Activated naive CD8-positive, alpha-beta T cell treated with anti-CD3 and anti-CD28 coated beads, Interleukin-2, amount 10 ng/mL, durations not matched to agents 7 days and 5 days (primary cell): ENCODE data around the gene STAT1. TPM values are rescaled to one million over a fixed set of nuclear protein-coding genes. Genes with fewer than 3 reads are reported as not detected.

Source experiments
- ATAC-seq: fragments of 150-1000 bp; cut with Tn5 transposase; one replicate; pipeline ENCODE4 v1.10.0; 2021; ENCODE audit warnings: low read depth, moderate library complexity
- POLR2A ChIA-PET: fragments of 350-600 bp; sonication (Branson Sonifier 250); formaldehyde crosslinking; loops from one replicate; lab custom pipeline; 2021; ENCODE audit warnings: antibody characterized with exemption; lab: Charles Lee
- DNase-seq: peaks from one replicate; pipeline ENCODE4 v3.0.0; 2021
- H3K27ac Mint-ChIP-seq: one replicate; pipeline ENCODE4 v1.8.0; 2022; ENCODE audit warnings: mild to moderate bottlenecking, mixed read lengths
- H3K27me3 Mint-ChIP-seq: one replicate; pipeline ENCODE4 v1.8.0; 2022; ENCODE audit warnings: mild to moderate bottlenecking, moderate library complexity, mixed read lengths
- H3K36me3 Mint-ChIP-seq: one replicate; pipeline ENCODE4 v1.8.0; 2021; ENCODE audit warnings: mild to moderate bottlenecking, mixed read lengths
- H3K4me1 Mint-ChIP-seq: one replicate; pipeline ENCODE4 v1.8.0; 2021; ENCODE audit warnings: mixed read lengths
- H3K4me3 Mint-ChIP-seq: one replicate; pipeline ENCODE4 v1.8.0; 2022; ENCODE audit warnings: mild to moderate bottlenecking, moderate library complexity, mixed read lengths
- H3K9me3 Mint-ChIP-seq: one replicate; pipeline ENCODE4 v1.8.0; 2021; ENCODE audit warnings: mixed read lengths
- total RNA-seq, 2 experiments: library from RNA; stranded (reverse); gene quantifications; one replicate each; pipeline ENCODE4 v1.2.3, GENCODE V29; 2021

STAT1 gene
- total RNA-seq, 2 experiments from 2014 or later, result 544 to 571 TPM

DNA sequence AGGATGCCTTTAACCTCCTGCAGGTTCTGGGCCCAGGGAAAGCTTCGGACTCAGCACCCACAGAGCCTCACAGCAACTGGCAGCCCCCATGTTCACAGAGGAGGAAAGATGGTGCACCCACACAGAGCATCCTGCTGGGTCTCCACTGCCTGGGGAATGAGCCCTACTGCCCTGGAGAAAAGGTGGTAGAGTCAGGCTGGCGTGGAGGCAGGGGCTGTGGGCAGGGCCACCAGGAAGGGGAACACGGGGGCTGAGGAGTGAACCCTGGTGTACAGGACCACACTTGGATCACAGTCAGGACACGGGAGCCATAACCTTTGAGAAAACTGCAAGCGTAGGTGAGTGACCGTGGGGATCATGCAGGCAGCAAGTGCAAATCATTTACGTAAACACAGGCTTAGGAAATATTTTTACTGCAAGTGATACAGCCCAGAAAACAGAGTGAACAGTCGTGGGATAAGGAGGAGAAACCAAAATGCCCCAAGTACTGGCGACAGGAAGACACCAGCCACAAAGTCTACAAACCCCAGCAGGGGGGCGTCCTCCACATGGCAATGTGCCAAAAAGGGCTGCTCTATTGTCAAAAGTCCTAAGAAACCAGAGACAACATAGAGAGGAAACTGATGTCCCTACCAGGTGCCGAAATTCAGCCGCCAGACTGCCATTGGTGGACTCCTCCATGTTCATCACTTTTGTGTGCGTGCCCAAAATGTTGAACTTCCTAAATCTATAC, 27.6 kb downstream of the STAT1 start:
- peaks cover 73% of the 10 kb centered on the region for H3K36me3 Mint-ChIP-seq
- no peak for ATAC-seq
- POLR2A ChIA-PET, result interaction anchor here (1.0 to 2.8 kb wide), 4 partner anchors 11 to 26 kb away, joined by 3 to 12 read pairs (median 4); no protein-coding TSS in a partner anchor
- H3K27ac Mint-ChIP-seq, result peak overlapping the region; percentile 78
- no peaks in the 10 kb centered on the region for H3K9me3 Mint-ChIP-seq
- no peak for DNase-seq
- H3K27me3 Mint-ChIP-seq, result no peaks in the 10 kb centered on the region
- peaks cover 52% of the 10 kb centered on the region for H3K4me1 Mint-ChIP-seq
- H3K4me3 Mint-ChIP-seq, result no peak overlapping the region

- ATAC-seq (peak; percentile 41), DNase-seq (no peak)
- Mint-ChIP-seq H3K4me3 (peak overlapping the region; percentile 8), H3K36me3 (peaks cover 75% of the 10 kb centered on the region), H3K4me1 (peaks cover 57% of the 10 kb centered on the region), H3K27me3 (no peaks in the 10 kb centered on the region), H3K9me3 (no peaks in the 10 kb centered on the region), H3K27ac (peak overlapping the region; percentile 52)
- POLR2A ChIA-PET, result interaction anchor here (1.1 to 2.8 kb wide), 4 partner anchors 9 to 36 kb away, joined by 3 to 12 read pairs (median 4); no protein-coding TSS in a partner anchor
These were observed 29.4 kb downstream of the STAT1 start for GRCh38 chr2:190984595-190984994.

DNA sequence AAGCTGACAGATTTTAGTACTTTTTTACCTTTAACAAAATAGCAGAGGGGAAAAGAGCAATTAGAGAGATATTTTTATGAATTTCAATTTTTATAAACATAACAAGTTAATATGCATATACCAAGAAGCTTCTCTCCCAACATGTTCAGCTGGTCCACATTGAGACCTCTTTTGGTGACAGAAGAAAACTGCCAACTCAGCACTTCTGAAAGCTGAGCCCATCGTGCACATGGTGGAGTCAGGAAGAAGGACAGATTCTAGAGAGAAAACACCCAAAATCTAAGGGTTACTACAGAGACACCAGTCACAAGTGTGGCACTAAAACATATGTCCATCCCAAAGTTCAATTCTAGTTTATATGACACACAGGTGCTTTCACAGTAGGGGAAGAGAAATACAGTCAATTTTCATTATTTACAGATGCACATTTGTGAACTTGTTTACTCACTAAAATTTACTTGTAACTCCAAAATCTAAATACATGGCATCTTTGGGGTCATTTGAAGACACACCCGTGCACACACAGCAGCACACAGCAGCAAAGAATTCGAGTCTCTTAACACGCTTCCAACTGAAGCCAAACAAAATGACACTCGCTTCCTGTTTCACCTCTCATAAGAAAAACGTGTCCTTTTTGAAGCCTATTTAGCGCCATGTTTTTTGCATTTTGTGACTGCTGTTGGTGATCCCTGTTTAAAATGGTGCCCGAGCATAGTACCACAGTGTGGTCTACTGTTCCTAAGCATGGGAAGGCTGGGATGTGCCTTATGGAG, 31.5 kb downstream of the STAT1 start:
- POLR2A ChIA-PET, result interaction anchor here (1.5 to 2.0 kb wide), 3 partner anchors 20 to 31 kb away, joined by 3 to 8 read pairs (median 5); partner anchors contain the start of gene STAT1
- peaks cover 60% of the 10 kb centered on the region for H3K4me1 Mint-ChIP-seq
- H3K27ac Mint-ChIP-seq, result peak overlapping the region; percentile 62

DNA sequence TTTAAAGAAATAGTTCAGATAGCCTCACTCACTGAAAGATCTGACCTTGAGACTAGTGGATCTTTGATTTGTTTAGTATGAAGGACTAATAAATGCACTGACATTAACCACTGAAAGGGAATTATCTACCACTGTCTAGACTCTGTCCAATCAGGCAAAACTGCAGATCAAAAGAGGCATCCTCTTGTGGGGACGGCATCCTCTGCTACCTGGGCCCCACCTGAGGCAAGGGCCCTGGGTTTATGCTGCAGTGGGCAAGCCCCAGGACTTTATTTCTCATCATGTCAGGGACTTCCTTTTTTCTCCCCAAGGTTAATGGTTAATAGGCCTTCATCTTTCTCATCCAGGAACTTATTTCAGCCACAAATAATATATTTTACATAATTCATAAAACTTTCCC, 32.2 kb downstream of the STAT1 start:
- Mint-ChIP-seq H3K9me3 (no peaks in the 10 kb centered on the region), H3K4me1 (peaks cover 58% of the 10 kb centered on the region), H3K27ac (peak overlapping the region; percentile 36), H3K36me3 (peaks cover 79% of the 10 kb centered on the region), H3K4me3 (no peak overlapping the region), H3K27me3 (no peaks in the 10 kb centered on the region)
- DNase-seq, result no peak
- POLR2A ChIA-PET, result interaction anchor here (1.7 to 2.1 kb wide), 3 partner anchors 8 to 32 kb away, joined by 5 to 8 read pairs (median 7); partner anchors contain the start of gene STAT1
- no peak for ATAC-seq

More for the DNA sequence above, 31.5 kb downstream of the STAT1 start:
- ATAC-seq (no peak), DNase-seq (no peak)
- Mint-ChIP-seq H3K9me3 (no peaks in the 10 kb centered on the region), H3K27me3 (no peaks in the 10 kb centered on the region), H3K4me3 (no peak overlapping the region), H3K36me3 (peaks cover 80% of the 10 kb centered on the region)

DNA sequence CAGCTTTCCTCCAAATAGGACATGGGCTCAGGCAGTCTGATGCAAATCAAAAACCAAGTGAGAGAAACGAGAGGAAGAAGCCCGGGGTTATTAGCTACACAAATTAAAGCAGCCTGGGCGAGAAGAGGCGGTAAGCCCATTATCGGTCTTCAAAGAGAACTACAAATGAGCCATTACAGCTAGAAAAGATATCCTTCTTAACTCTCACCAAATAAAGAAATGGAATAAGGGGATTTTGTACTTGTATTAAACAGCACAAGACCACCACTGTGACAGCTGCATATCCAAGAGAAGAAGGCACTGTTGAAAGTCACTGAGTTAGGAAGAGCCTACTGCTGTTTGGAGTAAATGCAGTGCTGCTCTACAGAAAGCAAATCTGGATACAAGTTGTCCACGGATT, 32.6 kb downstream of the STAT1 start:
- DNase-seq (no peak), ATAC-seq (no peak)
- POLR2A ChIA-PET, result interaction anchor here (0.6 to 2.1 kb wide), 3 partner anchors 9 to 52 kb away, joined by 4 to 8 read pairs (median 7); partner anchors contain the start of gene STAT1
- Mint-ChIP-seq H3K9me3 (no peaks in the 10 kb centered on the region), H3K4me1 (peaks cover 57% of the 10 kb centered on the region), H3K27ac (peak overlapping the region; percentile 44), H3K36me3 (peaks cover 80% of the 10 kb centered on the region), H3K27me3 (no peaks in the 10 kb centered on the region), H3K4me3 (no peak overlapping the region)

GRCh38 chr2:190980630-190981209, 33.3 kb downstream of the STAT1 start:
- H3K9me3 Mint-ChIP-seq, result no peaks in the 10 kb centered on the region
- peaks cover 52% of the 10 kb centered on the region for H3K4me1 Mint-ChIP-seq
- DNase-seq (no peak), ATAC-seq (no peak)
- peak overlapping the region; percentile 44 for H3K27ac Mint-ChIP-seq
- no peak overlapping the region for H3K4me3 Mint-ChIP-seq
- POLR2A ChIA-PET, result interaction anchor here (0.6 to 2.1 kb wide), 2 partner anchors 9 to 51 kb away, joined by 4 to 7 read pairs; no protein-coding TSS in a partner anchor
- H3K36me3 Mint-ChIP-seq, result peaks cover 78% of the 10 kb centered on the region
- no peaks in the 10 kb centered on the region for H3K27me3 Mint-ChIP-seq

- no peak for DNase-seq
- Mint-ChIP-seq H3K36me3 (peaks cover 79% of the 10 kb centered on the region), H3K4me1 (peaks cover 48% of the 10 kb centered on the region), H3K4me3 (no peak overlapping the region), H3K27me3 (no peaks in the 10 kb centered on the region), H3K27ac (peak overlapping the region; percentile 27), H3K9me3 (no peaks in the 10 kb centered on the region)
- POLR2A ChIA-PET, result interaction anchor here (1.2 to 2.2 kb wide), 4 partner anchors 9 to 32 kb away, joined by 3 to 8 read pairs (median 6); no protein-coding TSS in a partner anchor
- no peak for ATAC-seq
These were observed 33.9 kb downstream of the STAT1 start for GRCh38 chr2:190979906-190980629.

GRCh38 chr2:190978389-190979053, 35.5 kb downstream of the STAT1 start:
- H3K36me3 Mint-ChIP-seq, result peaks cover 81% of the 10 kb centered on the region
- no peaks in the 10 kb centered on the region for H3K9me3 Mint-ChIP-seq
- POLR2A ChIA-PET, result interaction anchor here (1.1 to 2.2 kb wide), 3 partner anchors 9 to 14 kb away, joined by 3 to 8 read pairs (median 4); no protein-coding TSS in a partner anchor
- H3K27me3 Mint-ChIP-seq, result no peaks in the 10 kb centered on the region
- peaks cover 44% of the 10 kb centered on the region for H3K4me1 Mint-ChIP-seq
- H3K4me3 Mint-ChIP-seq, result no peak overlapping the region
- ATAC-seq, result no peak
- H3K27ac Mint-ChIP-seq, result peak overlapping the region; percentile 24
- no peak for DNase-seq

GRCh38 chr2:190977505-190977904, 36.5 kb downstream of the STAT1 start:
- no peaks in the 10 kb centered on the region for H3K27me3 Mint-ChIP-seq
- peaks cover 37% of the 10 kb centered on the region for H3K4me1 Mint-ChIP-seq
- POLR2A ChIA-PET, result interaction anchor here (1.0 to 1.8 kb wide), 2 partner anchors 10 to 11 kb away, joined by 4 to 10 read pairs; no protein-coding TSS in a partner anchor
- DNase-seq (no peak), ATAC-seq (no peak)
- peak overlapping the region; percentile 63 for H3K27ac Mint-ChIP-seq
- no peak overlapping the region for H3K4me3 Mint-ChIP-seq
- no peaks in the 10 kb centered on the region for H3K9me3 Mint-ChIP-seq
- peaks cover 79% of the 10 kb centered on the region for H3K36me3 Mint-ChIP-seq

- POLR2A ChIA-PET, result interaction anchor here (1.0 to 2.8 kb wide), 3 partner anchors 8 to 12 kb away, joined by 4 to 12 read pairs (median 10); no protein-coding TSS in a partner anchor
- DNase-seq, result no peak
- Mint-ChIP-seq H3K9me3 (no peaks in the 10 kb centered on the region), H3K4me3 (no peak overlapping the region), H3K36me3 (peaks cover 73% of the 10 kb centered on the region), H3K4me1 (peaks cover 34% of the 10 kb centered on the region), H3K27ac (peak overlapping the region; percentile 23), H3K27me3 (no peaks in the 10 kb centered on the region)
- ATAC-seq, result no peak
These were observed 37.5 kb downstream of the STAT1 start for GRCh38 chr2:190976521-190976920.

GRCh38 chr2:190974629-190975361, 39.2 kb downstream of the STAT1 start:
- Mint-ChIP-seq H3K9me3 (no peaks in the 10 kb centered on the region), H3K4me1 (peaks cover 26% of the 10 kb centered on the region), H3K36me3 (peaks cover 69% of the 10 kb centered on the region), H3K4me3 (no peak overlapping the region), H3K27me3 (no peaks in the 10 kb centered on the region), H3K27ac (peak overlapping the region; percentile 26)
- DNase-seq, result no peak
- POLR2A ChIA-PET, result interaction anchor here (0.8 to 2.8 kb wide), 4 partner anchors 10 to 39 kb away, joined by 3 to 12 read pairs (median 3); no protein-coding TSS in a partner anchor
- no peak for ATAC-seq
